Esophagus muscularis mucosa (tissue), 4 donors: Measurements from ENCODE around the gene STRBP. TPM values are rescaled to one million over a fixed set of nuclear protein-coding genes. Genes with fewer than 3 reads are reported as not detected.

Experiments
- DNase-seq: peaks from one replicate; pipeline ENCODE4 v3.0.0-alpha.2; 2017; ENCODE audit errors: extremely low spot score
- H3K27ac ChIP-seq, 4 donors: fragments of 200-600 bp; sonication (generic); replicated peaks in 1 of 4; 1 replicate in 3 of 4; 2 replicates in 1 of 4; pipeline ENCODE4 v1.5.1; 2016 to 2019; ENCODE audit warnings: mild to moderate bottlenecking in 1 of 4
- H3K27me3 ChIP-seq, 4 donors: fragments of 200-600 bp; sonication (generic); one replicate each; pipeline versions ENCODE4 v1.5.1 to v1.6.0; 2016 to 2019
- H3K36me3 ChIP-seq, 4 donors: fragments of 200-600 bp; sonication (generic); one replicate each; pipeline ENCODE4 v1.5.1; 2016 to 2019
- H3K4me1 ChIP-seq, 4 donors: fragments of 200-600 bp; sonication (generic); one replicate each; pipeline ENCODE4 v1.5.1; 2016 to 2019
- H3K4me3 ChIP-seq, 4 donors: fragments of 200-600 bp; sonication (generic); 1 replicate in 2 of 4; 2 replicates in 2 of 4; pipeline ENCODE4 v1.5.1; 2016 to 2019; ENCODE audit warnings: mild to moderate bottlenecking in 4 of 4, moderate library complexity in 1 of 4
- H3K9me3 ChIP-seq, 4 donors: fragments of 200-600 bp; sonication (generic); 1 replicate in 3 of 4; 2 replicates in 1 of 4; pipeline ENCODE4 v1.5.1; 2016 to 2019
- EP300 ChIP-seq: sonication (generic); formaldehyde crosslinking; IDR thresholded peaks from one replicate; pipeline ENCODE4 v1.6.1; 2017; ENCODE audit warnings: antibody characterized with exemption
- POLR2A ChIP-seq: fragments of 450-650 bp; IDR thresholded peaks from one replicate; pipeline ENCODE4 v1.6.1; 2017; ENCODE audit warnings: antibody characterized with exemption, moderate library complexity, mild to moderate bottlenecking, low read depth
- POLR2AphosphoS5 ChIP-seq, 2 donors: sonication (generic); formaldehyde crosslinking; IDR thresholded peaks; one replicate each; pipeline ENCODE4 v1.6.1; 2017; ENCODE audit warnings: antibody characterized with exemption in 2 of 2
- WGBS: methylation state at CpG from one replicate; pipeline ENCODE4 v1.1.5; 2018; 5-methylcytosine and 5-hydroxymethylcytosine counted together
- intact Hi-C: fragments of 100-400 bp; cut with DNase I; formaldehyde crosslinking; loops from one replicate; pipeline ENCODE4 v1.15.1; 2023
- total RNA-seq, 4 donors: library from RNA; depleted of rRNA; stranded (reverse); fragments of >200 nt; gene quantifications; one replicate each; pipeline versions ENCODE4 v1.1.0 to v1.2.1, GENCODE V29; 2016
- TF ChIP-seq, protein P1 (sequence below), 3 experiments: fragments of 200-600 bp in 2 of 3; fragments of 450-650 bp in 1 of 3; sonication (generic) in 2 of 3; IDR thresholded peaks; one replicate each; pipeline ENCODE4 v1.5.1; 2017 to 2019; ENCODE audit warnings: antibody characterized with exemption in 3 of 3, mild to moderate bottlenecking in 2 of 3, moderate library complexity in 1 of 3

STRBP gene
- total RNA-seq, 4 donors from 2014 or later = 11.2 to 20.6 (median 14.5) TPM

- Histone ChIP-seq H3K9me3 (no peaks in the 10 kb centered on the region), H3K36me3 (no peaks in the 10 kb centered on the region), H3K27me3 (no peaks in the 10 kb centered on the region), H3K4me3 (peak overlapping the region; percentile 88 to 93 (median 92)), H3K4me1 (peaks cover 10 to 24% (median 17%) of the 10 kb centered on the region in 4 donors), H3K27ac (peak overlapping the region; percentile 64 to 78 (median 68))
- DNase-seq = no peak
- WGBS = 71% methylated on average over 7 of the region's 7 CpGs
- intact Hi-C loops = loop anchor here (5.0 to 10.0 kb wide), 2 partner anchors 78 to 1146 kb away; partner anchors contain the start of gene PSMB7
- TF ChIP-seq, protein P1, sequence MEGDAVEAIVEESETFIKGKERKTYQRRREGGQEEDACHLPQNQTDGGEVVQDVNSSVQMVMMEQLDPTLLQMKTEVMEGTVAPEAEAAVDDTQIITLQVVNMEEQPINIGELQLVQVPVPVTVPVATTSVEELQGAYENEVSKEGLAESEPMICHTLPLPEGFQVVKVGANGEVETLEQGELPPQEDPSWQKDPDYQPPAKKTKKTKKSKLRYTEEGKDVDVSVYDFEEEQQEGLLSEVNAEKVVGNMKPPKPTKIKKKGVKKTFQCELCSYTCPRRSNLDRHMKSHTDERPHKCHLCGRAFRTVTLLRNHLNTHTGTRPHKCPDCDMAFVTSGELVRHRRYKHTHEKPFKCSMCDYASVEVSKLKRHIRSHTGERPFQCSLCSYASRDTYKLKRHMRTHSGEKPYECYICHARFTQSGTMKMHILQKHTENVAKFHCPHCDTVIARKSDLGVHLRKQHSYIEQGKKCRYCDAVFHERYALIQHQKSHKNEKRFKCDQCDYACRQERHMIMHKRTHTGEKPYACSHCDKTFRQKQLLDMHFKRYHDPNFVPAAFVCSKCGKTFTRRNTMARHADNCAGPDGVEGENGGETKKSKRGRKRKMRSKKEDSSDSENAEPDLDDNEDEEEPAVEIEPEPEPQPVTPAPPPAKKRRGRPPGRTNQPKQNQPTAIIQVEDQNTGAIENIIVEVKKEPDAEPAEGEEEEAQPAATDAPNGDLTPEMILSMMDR (IDR thresholded peaks at IDR 0.05) = no peak
- TF ChIP-seq POLR2A (no peak), POLR2AphosphoS5 (IDR thresholded peaks at IDR 0.05) (no peak), EP300 (no peak)
These were observed 895 bp upstream of the STRBP start for GRCh38 chr9:123269281-123269680.

DNA sequence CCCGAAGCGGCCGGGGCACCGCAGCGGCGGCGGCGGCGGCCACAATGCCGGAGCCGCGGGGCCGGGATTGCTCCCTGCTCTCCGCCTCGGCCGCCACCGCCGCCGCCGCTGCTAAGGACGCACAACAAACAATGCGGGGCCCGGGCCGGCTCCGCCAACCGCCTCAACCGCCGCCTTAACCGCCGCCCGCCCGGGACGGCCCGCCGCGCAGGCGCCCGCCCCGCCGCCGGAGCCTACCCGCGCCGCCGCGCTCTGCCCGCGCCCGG, 254 bp downstream of the STRBP start:
- no peaks in the 10 kb centered on the region for H3K27me3 ChIP-seq
- intact Hi-C loops = loop anchor here (5.0 to 10.0 kb wide), 2 partner anchors 79 to 1147 kb away; partner anchors contain the start of gene PSMB7
- peak overlapping the region; percentile 88 to 93 (median 92) for H3K4me3 ChIP-seq
- H3K27ac ChIP-seq = peak overlapping the region; percentile 65 to 78 (median 70)
- DNase-seq = no peak
- TF ChIP-seq POLR2AphosphoS5 (IDR thresholded peaks at IDR 0.05) = no peak
- TF ChIP-seq, protein P1 (IDR thresholded peaks at IDR 0.05) = no peak
- TF ChIP-seq POLR2A = no peak
- no peaks in the 10 kb centered on the region for H3K36me3 ChIP-seq
- WGBS = no CpG with 5 or more reads among the region's 49 CpGs
- peaks cover 10 to 24% (median 17%) of the 10 kb centered on the region in 4 donors for H3K4me1 ChIP-seq
- H3K9me3 ChIP-seq = no peaks in the 10 kb centered on the region

DNA sequence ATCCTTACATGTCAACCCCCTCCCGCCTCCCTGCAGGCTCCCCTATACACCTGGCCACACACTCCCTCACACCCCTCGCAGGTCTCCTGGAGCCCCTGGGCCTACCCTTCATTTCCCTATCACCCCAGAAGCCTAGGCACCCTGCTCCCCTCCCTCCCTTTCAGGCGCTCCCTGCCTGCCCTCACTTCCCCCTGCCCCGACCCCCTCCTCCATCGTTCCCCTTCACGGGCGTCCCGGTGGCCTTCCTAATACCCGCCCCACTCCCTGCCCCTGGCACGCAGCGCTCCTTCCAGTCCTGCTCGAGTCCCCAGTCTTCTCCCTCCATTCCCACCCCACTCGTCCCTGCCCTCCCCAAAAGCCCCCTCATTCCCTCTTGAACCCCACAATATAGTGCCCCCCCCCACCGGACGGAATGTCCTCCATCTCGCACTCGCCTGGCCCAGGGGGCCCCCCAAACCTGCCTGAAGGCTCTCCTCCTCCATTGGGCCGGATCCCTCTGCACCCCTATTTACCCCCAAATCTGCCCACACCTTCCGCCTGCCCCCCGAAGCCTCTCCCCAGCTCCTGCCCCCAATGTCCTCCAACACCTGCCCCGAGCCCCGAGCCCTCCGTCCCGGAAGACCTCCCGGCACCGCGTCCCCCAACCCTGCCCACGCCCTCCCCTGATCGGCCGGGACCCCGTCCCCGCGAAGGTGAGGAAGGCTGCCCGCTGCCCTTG, 746 bp downstream of the STRBP start:
- TF ChIP-seq, protein P1 (IDR thresholded peaks at IDR 0.05) = no peak
- TF ChIP-seq POLR2AphosphoS5 (IDR thresholded peaks at IDR 0.05) (no peak), EP300 (no peak), POLR2A (no peak)
- H3K4me1 ChIP-seq = peaks cover 10 to 24% (median 17%) of the 10 kb centered on the region in 4 donors
- no peaks in the 10 kb centered on the region for H3K9me3 ChIP-seq
- peak overlapping the region; percentile 88 to 93 (median 92) for H3K4me3 ChIP-seq
- intact Hi-C loops = loop anchor here (5.0 to 10.0 kb wide), 2 partner anchors 80 to 1147 kb away; partner anchors contain the start of gene PSMB7
- 8% methylated on average over 21 of the region's 34 CpGs for WGBS
- no peak for DNase-seq
- H3K27me3 ChIP-seq = no peaks in the 10 kb centered on the region
- no peaks in the 10 kb centered on the region for H3K36me3 ChIP-seq
- peak overlapping the region; percentile 65 to 78 (median 70) for H3K27ac ChIP-seq

- TF ChIP-seq EP300 (no peak), POLR2A (no peak), POLR2AphosphoS5 (IDR thresholded peaks at IDR 0.05) (no peak)
- TF ChIP-seq, protein P1 (IDR thresholded peaks at IDR 0.05) = no peak
- peaks cover 10 to 24% (median 17%) of the 10 kb centered on the region in 4 donors for H3K4me1 ChIP-seq
- 83% methylated on average over 9 of the region's 9 CpGs for WGBS
- H3K36me3 ChIP-seq = no peaks in the 10 kb centered on the region
- H3K27ac ChIP-seq = no peak overlapping the region
- intact Hi-C loops = loop anchor here (5.0 to 10.0 kb wide), 2 partner anchors 80 to 1148 kb away; partner anchors contain the start of gene PSMB7
- no peak for DNase-seq
- H3K4me3 ChIP-seq = peak overlapping the region in 3 of 4 donors; percentile 91 to 93 (median 93)
- no peaks in the 10 kb centered on the region for H3K9me3 ChIP-seq
- no peaks in the 10 kb centered on the region for H3K27me3 ChIP-seq
These were observed 1.6 kb downstream of the STRBP start for GRCh38 chr9:123266655-123267399.
